ENCODE data around the gene TNN.

- TF ChIP-seq ZNF384 (IDR thresholded peaks at IDR 0.05) (no peak), FOXM1 (IDR thresholded peaks at IDR 0.05; ENCODE audit: borderline replicate concordance) (no peak), BHLHE40 (IDR thresholded peaks at IDR 0.05; ENCODE audit: borderline replicate concordance) (no peak)
Observed at GRCh38 chr1:175072099-175072951, 4.7 kb downstream of the TNN start.

Measured in HEK293T (cell line).